Measurements from ENCODE around the gene TUBA1C.
A peak's percentile ranks its signal among the peaks of the same experiment; 100 is the strongest.
"Not testable (repeated sequence)": the region's sequence is repeated elsewhere in the genome, so short reads cannot be mapped to it uniquely, and the experiment has no call there.

TUBA1C gene

DNA sequence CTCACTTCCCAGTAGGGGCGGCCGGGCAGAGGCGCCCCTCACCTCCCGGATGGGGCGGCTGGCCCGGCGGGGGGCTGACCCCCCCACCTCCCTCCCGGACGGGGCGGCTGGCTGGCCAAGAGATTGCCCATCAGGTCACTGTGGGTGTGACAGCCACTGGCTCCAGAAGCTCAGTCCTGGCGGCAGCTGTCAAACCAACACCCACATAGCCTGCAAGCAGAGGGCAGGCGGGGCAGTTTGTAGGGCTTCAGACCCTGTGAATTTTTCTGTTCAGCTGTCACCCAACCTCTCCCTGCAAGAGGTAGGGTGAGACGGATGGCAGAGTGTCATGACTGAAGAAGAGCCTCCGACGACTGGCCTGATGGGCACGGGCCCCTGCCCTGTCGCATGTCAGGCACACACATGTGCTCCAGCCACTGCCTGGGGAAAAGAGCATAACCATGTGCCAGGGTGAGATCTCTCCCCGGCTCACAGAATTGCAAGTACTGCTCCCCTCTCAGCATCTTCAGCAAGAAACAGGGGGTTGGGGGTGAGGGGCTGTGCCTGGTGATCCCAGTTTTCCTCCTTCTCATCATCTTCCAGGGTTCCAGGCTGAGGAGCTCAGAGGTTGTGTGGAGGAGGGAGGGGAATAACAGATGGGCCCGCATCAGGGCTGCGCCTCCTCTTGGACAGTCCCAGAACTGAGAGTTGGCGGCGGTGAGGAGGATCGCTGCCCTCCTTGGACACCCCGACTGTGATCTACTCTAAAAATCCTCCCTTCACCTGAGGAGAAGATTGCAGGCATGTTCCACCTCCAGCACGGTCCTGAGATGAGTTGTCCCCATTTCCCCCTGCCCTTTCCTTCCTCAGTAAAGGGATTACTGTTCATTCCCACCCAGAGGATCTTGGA is 18.9 kb downstream of the TUBA1C start:
- no peak for DNase-seq

DNA sequence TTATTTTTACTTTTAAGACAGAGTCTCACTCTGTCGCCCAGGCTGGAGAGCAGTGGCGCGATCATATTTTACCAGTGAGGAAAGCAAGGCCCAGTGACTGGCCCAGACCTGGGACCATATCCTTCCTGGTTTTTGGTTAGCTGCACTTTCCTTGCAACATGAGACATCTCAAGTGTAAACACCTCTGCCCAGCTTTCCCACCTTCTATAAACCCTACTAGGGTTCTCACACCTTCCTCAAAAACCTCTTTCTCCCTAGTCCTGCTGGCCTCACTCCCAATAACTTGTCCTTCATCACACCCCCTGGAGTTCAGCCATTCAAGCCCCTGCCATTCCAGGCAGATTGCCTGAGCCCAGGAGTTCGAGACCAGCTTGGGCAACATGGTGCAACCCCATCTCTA is 19.8 kb downstream of the TUBA1C start:
- no peak for DNase-seq

DNA sequence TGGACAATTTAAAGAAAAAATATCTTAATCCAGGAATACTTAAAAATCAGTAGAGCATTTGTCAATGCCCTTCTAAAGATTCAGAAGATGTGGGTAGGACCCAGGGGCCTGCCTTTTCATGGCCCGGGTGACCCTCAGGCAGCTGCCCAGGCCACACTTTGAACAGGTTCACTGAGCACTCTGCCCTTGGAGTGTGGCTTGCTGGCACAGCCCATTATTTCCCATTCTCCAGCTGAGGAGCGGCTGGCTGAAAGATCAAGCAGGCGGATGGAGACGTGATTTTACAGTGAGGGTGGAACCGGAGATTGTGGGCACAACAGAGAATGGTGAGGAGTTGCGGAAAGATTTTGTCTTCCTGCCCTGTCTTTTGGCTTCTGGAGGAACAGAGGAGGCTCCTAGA is 23.0 kb downstream of the TUBA1C start:
- DNase-seq: no peak

DNA sequence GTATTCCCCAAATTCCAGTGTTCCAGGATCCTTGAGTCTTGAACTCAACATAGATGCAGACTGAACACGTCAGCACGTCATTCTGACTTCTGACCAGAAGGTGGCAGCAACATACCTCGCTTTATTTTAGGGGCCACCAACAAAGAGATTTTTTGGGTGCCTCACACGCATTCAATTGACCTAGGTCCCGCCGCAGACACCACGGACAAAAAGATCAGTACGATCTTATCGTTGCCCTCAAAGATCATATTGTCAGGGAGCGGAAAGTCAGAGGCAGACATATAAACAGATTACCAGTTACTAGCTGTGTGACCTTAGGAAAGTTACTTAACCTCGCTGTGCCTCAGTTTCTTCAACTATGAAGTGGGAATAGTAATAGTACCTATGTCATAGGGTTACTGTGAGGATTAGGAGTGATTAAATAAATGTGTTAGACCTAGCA is 23.6 kb downstream of the TUBA1C start:
- peak; percentile 64 for DNase-seq

DNA sequence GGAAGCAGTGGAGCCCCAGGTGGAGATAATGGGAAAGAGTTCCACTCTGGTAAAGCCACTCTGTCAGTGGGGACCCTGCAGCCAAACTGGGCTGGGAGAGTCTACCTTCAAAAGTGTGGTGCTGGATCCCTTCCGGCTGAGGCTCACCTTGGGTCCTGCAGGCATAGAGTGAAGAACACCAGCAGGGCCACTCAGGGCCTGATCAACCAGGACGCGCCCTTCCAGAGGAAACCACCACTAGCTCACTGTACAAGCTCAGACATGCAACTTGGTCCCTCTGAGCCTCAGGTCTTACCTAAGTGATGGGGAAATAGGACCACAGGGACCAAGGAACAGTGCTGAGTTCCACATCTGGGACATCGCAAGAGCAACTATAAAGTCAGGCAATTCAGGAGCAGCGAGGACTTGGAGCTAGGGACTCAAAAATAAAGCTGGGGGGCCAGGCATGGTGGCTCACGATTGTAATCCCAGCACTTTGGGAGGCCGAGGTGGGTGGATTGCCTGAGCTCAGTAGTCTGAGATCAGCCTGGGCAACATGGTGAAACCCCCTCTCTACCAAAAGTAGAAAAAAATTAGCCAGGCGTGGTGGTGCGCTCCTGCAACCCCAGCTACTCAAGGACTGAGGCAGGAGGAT is 24.2 kb downstream of the TUBA1C start:
- DNase-seq: no peak

DNA sequence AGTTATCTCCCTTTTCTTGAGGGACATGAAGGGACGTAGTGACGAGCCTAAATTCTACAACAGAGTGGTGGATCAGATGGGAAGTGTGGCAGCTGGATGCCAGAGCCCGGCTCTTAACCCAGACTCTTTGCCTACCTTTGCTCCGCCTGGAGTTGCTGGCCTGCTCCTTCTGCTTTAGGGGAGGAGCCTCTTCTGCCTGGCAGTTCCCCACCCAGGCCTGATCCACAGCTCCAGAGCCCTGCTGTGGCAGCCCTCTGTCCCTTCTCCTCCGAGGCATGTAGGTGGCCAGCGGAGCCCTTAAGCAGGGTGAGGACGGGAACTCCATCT is 27.8 kb downstream of the TUBA1C start:
- no peak for DNase-seq

DNA sequence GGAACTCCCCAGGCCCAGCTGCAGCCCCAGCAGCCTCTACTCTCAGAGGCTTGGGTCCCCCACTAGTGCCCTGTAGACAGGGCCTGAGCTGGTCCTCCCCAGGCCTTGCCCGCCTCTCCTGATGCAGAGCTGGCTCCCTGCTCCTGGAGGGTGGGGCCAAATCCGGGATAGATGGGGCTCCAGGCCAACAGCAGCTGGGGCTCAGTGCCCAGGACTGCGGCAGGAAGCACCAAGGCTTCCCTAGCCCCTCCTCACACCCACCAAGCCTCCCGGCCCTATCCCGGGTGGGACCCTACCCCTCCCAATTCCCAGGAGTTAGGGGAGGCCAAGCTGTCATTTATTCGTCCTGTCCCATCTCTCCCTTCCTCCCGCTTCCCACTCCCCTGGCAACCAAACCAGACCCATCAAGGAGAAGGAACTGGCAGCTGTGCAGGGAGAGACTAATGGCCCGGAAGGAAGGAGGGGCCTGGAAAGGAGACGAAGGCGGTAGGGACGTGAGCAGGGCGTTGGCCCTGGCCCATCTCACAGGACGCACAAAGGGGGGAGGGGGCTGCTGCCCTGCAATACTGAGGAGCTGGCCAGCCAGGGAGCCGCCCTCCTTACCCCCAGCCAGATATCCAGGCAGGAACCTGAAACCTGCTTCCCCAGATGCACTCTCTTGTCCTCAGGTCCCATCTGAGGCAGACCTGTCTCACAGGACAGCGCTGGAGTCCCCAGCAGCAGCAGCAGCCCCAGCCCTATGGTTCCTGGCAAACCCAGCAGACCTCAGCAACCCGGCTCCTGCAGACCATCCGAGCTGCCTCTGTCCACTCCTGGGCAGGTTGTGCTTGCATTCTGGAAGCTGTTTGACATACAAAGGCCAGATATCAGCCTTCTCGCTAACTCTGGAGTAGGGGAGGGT is 28.4 kb downstream of the TUBA1C start:
- DNase-seq: no peak

DNA sequence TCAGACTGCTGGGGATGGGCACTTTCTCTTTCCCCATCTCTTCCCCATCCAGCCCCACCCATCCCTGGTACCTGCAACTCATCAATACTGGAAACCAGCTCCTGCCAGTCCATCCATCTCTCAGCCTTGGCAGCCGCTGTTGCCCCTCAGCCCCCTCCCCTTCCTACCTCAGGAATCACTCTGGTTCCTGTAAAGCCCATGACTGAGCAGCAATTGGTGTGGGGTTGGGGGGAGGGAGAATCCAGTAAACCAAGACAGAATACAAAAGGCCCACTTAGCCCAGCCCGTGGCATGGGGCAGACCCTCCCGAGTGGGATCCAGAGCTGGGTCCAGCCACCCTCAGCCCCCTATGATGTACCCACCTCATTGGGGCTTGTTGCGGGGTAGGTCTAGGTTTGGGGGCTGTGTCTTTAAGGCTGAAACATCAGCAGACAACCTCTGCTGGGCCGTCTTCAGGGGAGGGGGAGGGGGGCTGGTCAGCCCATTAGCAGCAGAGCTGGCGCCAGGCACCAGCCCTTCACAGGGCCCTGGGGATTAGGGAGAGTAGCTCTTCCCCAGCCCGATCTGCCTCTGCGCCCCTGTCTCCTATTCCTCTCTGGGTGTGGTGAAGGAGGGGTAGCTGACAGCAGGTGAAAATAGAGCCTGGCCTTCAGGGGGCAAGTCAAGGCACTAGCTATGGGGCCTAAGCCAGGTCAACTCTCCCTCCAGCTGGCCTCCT is 29.4 kb downstream of the TUBA1C start:
- DNase-seq: no peak

DNA sequence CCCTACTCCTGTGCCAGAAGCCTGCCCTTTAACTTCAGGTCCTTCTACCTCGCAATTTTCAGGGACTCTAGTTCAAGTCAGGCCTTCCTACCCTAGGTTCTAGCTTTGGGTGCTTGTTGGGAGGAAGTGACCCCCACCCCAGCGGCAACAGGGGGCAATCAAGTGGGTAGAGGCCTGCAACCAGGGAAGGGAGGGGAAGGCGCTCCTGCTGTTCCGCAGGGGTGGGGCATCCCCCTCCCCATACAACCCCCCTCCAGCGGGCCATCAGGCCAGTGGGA is 29.9 kb downstream of the TUBA1C start:
- DNase-seq: no peak

DNA sequence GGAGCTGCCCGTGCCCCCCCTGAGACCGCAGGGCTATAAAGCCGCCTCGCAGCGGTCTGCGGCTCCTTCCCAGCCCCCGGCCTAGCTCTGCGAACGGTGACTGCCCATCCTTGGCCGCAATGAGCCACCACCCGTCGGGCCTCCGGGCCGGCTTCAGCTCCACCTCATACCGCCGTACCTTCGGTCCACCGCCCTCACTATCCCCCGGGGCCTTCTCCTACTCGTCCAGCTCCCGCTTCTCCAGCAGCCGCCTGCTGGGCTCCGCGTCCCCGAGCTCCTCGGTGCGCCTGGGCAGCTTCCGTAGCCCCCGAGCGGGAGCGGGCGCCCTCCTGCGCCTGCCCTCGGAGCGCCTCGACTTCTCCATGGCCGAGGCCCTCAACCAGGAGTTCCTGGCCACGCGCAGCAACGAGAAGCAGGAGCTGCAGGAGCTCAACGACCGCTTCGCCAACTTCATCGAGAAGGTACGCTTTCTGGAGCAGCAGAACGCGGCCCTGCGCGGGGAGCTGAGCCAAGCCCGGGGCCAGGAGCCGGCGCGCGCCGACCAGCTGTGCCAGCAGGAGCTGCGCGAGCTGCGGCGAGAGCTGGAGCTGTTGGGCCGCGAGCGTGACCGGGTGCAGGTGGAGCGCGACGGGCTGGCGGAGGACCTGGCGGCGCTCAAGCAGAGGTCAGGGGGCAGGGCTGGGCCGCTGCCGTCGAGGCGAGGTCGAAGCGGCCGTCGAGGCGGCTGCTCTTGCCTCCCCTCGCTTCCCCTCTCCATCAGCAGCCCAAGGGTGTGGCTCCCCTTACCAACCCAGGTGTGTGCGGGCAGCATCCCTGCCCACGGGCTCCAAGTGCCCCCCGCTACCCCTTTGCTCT is 30.4 kb downstream of the TUBA1C start, which contains the start of gene PRPH:
Gene PRPH (plus strand): TSS at position 66 of the 855 bp plus-strand sequence. CDS start 54 bp downstream, at position 120.
- DNase-seq: no peak

DNA sequence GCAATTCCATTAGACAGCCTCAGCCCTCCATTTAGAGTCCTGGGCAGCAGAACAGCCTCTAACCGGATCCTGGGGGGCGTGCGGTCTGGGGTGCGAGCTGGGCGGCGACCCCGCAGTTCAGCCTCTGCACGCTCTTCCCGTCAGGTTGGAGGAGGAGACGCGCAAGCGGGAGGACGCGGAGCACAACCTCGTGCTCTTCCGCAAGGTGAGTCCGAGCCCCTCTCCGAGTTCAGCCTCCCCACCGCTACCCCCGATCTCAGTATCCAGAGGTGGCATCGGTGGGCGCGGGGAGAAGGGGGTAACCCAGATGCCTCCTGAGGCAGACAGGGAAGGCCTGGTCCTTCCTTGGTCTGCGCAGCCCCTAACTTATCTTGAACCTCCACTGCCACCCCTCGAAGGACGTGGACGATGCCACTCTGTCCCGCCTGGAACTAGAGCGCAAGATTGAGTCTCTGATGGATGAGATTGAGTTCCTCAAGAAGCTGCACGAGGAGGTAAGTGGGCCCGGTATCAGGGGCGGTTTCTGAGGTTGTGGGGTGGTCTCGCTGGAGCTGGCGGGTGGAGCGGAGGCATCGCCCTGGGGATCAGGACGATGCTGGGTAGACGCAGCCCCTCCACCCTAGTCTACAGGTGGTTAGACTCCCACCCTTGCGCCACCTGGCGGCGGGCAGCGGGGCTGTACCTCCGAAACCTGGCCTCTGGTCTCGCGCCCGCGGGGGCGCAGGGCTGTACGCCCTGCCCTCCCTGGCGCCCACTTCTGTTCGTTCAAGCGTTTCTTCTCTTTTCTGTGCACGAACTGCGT is 31.4 kb downstream of the TUBA1C start:
- DNase-seq: peak; percentile 60

DNA sequence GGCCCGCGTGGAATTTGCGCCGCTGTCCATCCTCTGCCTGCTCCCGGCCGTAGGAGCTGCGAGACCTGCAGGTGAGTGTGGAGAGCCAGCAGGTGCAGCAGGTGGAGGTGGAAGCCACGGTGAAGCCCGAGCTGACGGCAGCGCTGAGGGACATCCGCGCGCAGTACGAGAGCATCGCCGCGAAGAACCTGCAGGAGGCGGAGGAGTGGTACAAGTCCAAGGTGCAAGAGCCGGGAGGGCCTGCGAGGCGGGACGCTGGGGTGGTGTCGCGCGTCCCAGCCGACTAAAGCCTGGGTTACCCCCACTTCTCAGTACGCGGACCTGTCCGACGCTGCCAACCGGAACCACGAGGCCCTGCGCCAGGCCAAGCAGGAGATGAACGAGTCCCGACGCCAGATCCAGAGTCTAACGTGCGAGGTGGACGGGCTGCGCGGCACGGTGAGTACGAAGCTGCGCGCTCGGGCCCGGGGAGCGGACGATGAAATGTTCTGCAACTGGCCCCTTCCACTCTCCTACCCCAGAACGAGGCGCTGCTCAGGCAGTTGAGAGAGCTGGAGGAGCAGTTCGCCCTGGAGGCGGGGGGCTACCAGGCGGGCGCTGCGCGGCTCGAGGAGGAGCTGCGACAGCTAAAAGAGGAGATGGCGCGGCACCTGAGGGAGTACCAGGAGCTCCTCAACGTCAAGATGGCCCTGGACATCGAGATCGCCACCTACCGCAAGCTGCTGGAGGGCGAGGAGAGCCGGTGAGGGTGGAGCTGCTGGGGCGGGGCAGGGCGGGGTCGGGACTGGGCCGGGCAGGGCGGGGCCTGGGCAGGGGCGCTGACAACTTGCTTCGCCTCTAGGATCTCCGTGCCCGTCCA is 32.2 kb downstream of the TUBA1C start:
- peak; percentile 20 for DNase-seq

DNA sequence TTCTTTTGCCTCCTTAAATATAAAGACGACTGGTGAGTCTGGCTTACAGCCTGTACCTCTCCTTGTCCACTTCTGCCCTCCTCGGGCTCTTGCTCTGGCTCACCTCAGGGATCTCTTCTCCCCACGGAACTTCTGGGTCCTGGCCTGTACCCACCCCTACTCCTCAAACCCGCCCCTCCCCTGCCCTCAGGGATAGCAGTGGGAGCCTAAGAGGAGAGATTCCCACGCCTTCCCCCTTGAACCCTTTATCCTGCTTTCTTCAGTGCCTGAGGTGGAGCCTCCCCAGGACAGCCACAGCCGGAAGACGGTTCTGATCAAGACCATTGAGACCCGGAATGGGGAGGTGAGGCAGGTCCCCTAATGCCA is 32.8 kb downstream of the TUBA1C start:
- DNase-seq: no peak

DNA sequence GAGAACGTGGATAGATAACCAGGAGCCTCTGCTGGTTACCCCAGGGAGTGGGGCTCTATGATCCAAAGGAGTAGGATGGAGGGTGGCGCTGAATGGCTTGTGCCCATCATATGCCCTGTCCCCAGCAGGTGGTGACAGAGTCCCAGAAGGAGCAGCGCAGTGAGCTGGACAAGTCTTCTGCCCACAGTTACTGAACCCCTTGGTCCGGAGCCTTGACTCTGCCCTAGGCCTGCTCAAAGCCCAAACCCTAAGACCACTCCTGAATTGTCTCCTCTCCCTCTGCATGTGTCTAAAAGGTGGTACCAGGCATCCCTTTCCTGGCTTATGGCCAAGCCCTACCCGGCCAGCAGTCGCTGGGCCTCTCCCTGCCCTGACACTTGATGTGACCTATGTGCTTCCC is 33.3 kb downstream of the TUBA1C start:
- DNase-seq: no peak

DNA sequence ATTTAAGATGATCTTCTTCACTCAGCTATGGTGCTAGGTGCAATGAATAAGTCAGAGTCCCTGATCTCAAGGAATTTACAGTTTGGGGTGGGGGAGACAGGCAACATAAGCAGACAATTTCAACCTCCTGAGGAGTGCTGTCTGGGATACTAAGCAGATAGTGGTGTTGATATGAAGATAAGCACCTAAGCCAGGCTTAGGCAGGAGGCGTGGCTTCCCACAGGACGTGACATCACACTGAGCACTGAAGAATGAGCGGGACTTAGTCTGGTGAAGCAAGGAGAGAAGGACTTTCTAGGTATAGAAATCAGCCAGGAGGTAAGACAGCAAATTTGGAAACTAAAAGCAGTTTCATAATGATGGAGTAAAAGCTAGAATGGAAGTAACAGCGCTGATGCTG is 36.9 kb downstream of the TUBA1C start:
- DNase-seq: no peak

DNA sequence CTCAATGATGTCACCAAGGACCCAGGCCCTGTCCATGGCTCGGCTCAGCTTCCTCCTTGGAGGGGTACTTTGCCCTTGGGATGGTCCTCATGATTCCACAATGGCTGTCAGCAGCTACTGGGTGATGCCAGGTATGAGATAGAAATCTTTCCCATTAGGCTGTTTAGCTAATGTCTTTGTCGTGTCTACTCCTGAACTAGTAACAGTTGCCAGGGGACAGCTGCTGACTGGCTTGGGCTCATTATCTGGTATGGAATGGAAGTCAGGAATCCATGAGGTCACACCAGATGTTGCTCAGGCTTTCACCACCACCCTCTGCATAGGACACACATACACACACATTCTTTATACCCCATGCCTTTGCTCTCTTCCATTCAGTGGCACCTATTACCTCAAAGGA is 39.3 kb downstream of the TUBA1C start:
- no peak for DNase-seq

DNA sequence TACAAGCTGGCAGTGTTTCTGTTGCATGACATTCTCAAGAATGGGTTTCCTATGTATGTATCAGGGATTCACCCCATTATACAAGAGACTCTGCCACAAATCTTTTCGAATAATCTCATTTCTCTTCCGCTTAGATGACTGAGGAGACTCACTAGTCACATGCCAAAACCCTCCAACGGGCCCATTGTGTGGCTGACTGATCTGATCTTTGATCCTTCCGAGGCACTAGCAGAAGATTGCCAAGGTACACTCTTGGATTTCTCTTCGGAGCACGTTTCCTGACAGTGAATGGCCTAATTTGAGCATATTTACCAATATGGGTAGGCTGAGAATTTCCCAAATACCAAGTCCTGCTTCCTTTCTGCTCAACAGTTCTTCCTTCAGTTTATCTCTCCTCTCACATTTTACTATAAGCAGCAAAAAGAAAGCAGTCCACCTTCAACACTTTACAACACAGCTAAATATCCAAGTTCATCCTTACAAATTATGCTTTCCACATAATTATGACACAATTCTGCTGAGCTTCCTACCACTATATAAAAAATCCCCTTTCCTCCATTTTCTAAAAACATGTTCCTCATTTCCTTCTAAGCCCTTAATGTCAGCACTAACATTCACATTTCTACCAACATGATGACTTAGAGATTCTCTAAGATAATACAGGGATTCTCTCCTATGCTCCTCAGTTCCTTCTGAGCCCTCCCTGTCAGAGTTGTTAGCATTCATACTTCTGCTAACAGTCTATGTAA is 41.1 kb downstream of the TUBA1C start:
- no peak for DNase-seq

DNA sequence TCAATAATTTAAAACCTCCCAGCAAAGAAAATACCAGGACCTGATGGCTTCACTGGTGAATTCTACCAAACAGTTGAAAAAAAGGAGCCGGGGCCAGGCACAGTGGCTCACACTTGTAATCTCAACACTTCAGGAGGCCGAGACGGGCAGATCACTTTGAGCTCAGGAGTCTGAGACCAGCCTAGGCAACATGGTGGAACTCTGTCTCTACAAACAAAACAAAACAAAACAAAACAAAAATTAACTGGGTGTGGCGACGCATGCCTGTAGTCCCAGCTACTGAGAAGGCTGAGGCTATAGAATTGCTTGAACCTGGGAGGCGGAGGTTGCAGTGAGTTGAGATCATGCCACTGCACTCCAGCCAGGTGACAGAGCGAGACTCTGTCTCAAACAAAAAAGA is 44.5 kb downstream of the TUBA1C start:
- DNase-seq: no peak

DNA sequence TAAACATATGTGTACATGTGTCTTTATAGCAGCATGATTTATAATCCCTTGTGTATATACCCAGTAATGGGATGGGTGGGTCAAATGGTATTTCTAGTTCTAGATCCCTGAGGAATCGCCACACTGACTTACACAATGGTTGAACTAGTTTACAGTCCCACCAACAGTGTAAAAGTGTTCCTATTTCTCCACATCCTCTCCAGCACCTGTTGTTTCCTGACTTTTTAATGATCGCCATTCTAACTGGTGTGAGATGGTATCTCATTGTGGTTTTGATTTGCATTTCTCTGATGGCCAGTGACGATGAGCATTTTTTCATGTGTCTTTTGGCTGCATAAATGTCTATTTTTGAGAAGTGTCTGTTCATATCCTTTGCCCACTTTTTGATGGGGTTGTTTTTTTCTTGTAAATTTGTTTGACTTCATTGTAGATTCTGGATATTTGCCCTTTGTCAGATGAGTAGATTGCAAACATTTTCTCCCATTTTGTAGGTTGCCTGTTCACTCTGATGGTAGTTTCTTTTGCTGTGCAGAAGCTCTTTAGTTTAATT is 45.6 kb downstream of the TUBA1C start:
- DNase-seq: not testable (repeated sequence)
